ENCODE measurements around the gene ALK.

Gene ALK

GRCh38 chr2:29375843-29376242 is 545.5 kb downstream of the ALK start:
- Mint-ChIP-seq H3K9me3 (no peaks in the 10 kb centered on the region), H3K27ac (no peak overlapping the region), H3K36me3 (ENCODE audit: low read depth) (no peaks in the 10 kb centered on the region), H3K4me3 (no peak overlapping the region), H3K4me1 (ENCODE audit: low read depth) (no peaks in the 10 kb centered on the region), H3K27me3 (ENCODE audit: low read depth) (peaks cover 10% of the 10 kb centered on the region)

- Mint-ChIP-seq H3K4me3 (no peak overlapping the region), H3K36me3 (ENCODE audit: low read depth) (no peaks in the 10 kb centered on the region), H3K9me3 (no peaks in the 10 kb centered on the region), H3K27me3 (ENCODE audit: low read depth) (peaks cover 13% of the 10 kb centered on the region), H3K4me1 (ENCODE audit: low read depth) (no peaks in the 10 kb centered on the region), H3K27ac (no peak overlapping the region)
Measured at GRCh38 chr2:29374823-29375222, 546.6 kb downstream of the ALK start.

GRCh38 chr2:29373870-29374269 is 547.5 kb downstream of the ALK start:
- no peaks in the 10 kb centered on the region for H3K9me3 Mint-ChIP-seq
- H3K4me1 Mint-ChIP-seq (ENCODE audit: low read depth): no peaks in the 10 kb centered on the region
- no peaks in the 10 kb centered on the region for H3K36me3 Mint-ChIP-seq (ENCODE audit: low read depth)
- no peak overlapping the region for H3K4me3 Mint-ChIP-seq
- H3K27me3 Mint-ChIP-seq (ENCODE audit: low read depth): peaks cover 21% of the 10 kb centered on the region
- H3K27ac Mint-ChIP-seq: no peak overlapping the region

- H3K4me1 Mint-ChIP-seq (ENCODE audit: low read depth): no peaks in the 10 kb centered on the region
- H3K27me3 Mint-ChIP-seq (ENCODE audit: low read depth): peaks cover 24% of the 10 kb centered on the region
- H3K4me3 Mint-ChIP-seq: no peak overlapping the region
Measured at GRCh38 chr2:29372185-29372584, 549.2 kb downstream of the ALK start.

GRCh38 chr2:29370581-29371125 is 550.7 kb downstream of the ALK start:
- Mint-ChIP-seq H3K27ac (no peak overlapping the region), H3K36me3 (ENCODE audit: low read depth) (no peaks in the 10 kb centered on the region), H3K9me3 (no peaks in the 10 kb centered on the region), H3K27me3 (ENCODE audit: low read depth) (peaks cover 26% of the 10 kb centered on the region), H3K4me3 (no peak overlapping the region), H3K4me1 (ENCODE audit: low read depth) (no peaks in the 10 kb centered on the region)

More at GRCh38 chr2:29372185-29372584, 549.2 kb downstream of the ALK start:
- no peaks in the 10 kb centered on the region for H3K36me3 Mint-ChIP-seq (ENCODE audit: low read depth)
- no peak overlapping the region for H3K27ac Mint-ChIP-seq
- no peaks in the 10 kb centered on the region for H3K9me3 Mint-ChIP-seq

GRCh38 chr2:29370173-29370572 is 551.2 kb downstream of the ALK start:
- H3K36me3 Mint-ChIP-seq (ENCODE audit: low read depth): no peaks in the 10 kb centered on the region
- no peak overlapping the region for H3K4me3 Mint-ChIP-seq
- H3K27ac Mint-ChIP-seq: no peak overlapping the region
- H3K4me1 Mint-ChIP-seq (ENCODE audit: low read depth): no peaks in the 10 kb centered on the region
- H3K27me3 Mint-ChIP-seq (ENCODE audit: low read depth): peaks cover 26% of the 10 kb centered on the region
- no peaks in the 10 kb centered on the region for H3K9me3 Mint-ChIP-seq

- Mint-ChIP-seq H3K9me3 (no peaks in the 10 kb centered on the region), H3K27ac (no peak overlapping the region), H3K36me3 (ENCODE audit: low read depth) (no peaks in the 10 kb centered on the region), H3K4me1 (ENCODE audit: low read depth) (no peaks in the 10 kb centered on the region), H3K4me3 (no peak overlapping the region), H3K27me3 (ENCODE audit: low read depth) (peaks cover 26% of the 10 kb centered on the region)
Measured at GRCh38 chr2:29368659-29369040, 552.7 kb downstream of the ALK start.

GRCh38 chr2:29367986-29368658 is 553.3 kb downstream of the ALK start:
- H3K36me3 Mint-ChIP-seq (ENCODE audit: low read depth): no peaks in the 10 kb centered on the region
- no peaks in the 10 kb centered on the region for H3K4me1 Mint-ChIP-seq (ENCODE audit: low read depth)
- H3K27me3 Mint-ChIP-seq (ENCODE audit: low read depth): peaks cover 31% of the 10 kb centered on the region
- H3K27ac Mint-ChIP-seq: no peak overlapping the region
- H3K4me3 Mint-ChIP-seq: no peak overlapping the region
- no peaks in the 10 kb centered on the region for H3K9me3 Mint-ChIP-seq

- Mint-ChIP-seq H3K27ac (no peak overlapping the region), H3K4me3 (no peak overlapping the region), H3K27me3 (ENCODE audit: low read depth) (peaks cover 40% of the 10 kb centered on the region), H3K9me3 (no peaks in the 10 kb centered on the region), H3K36me3 (ENCODE audit: low read depth) (no peaks in the 10 kb centered on the region), H3K4me1 (ENCODE audit: low read depth) (no peaks in the 10 kb centered on the region)
Measured at GRCh38 chr2:29363111-29363510, 558.3 kb downstream of the ALK start.

- no peak overlapping the region for H3K4me3 Mint-ChIP-seq
Measured at GRCh38 chr2:29361231-29361630, 560.2 kb downstream of the ALK start.

GRCh38 chr2:29360016-29360784 is 561.2 kb downstream of the ALK start:
- H3K27me3 Mint-ChIP-seq (ENCODE audit: low read depth): peaks cover 34% of the 10 kb centered on the region
- no peaks in the 10 kb centered on the region for H3K9me3 Mint-ChIP-seq
- no peaks in the 10 kb centered on the region for H3K4me1 Mint-ChIP-seq (ENCODE audit: low read depth)
- H3K27ac Mint-ChIP-seq: no peak overlapping the region
- H3K4me3 Mint-ChIP-seq: no peak overlapping the region
- no peaks in the 10 kb centered on the region for H3K36me3 Mint-ChIP-seq (ENCODE audit: low read depth)

More at GRCh38 chr2:29361231-29361630, 560.2 kb downstream of the ALK start:
- Mint-ChIP-seq H3K9me3 (no peaks in the 10 kb centered on the region), H3K36me3 (ENCODE audit: low read depth) (no peaks in the 10 kb centered on the region), H3K27me3 (ENCODE audit: low read depth) (peaks cover 38% of the 10 kb centered on the region), H3K4me1 (ENCODE audit: low read depth) (no peaks in the 10 kb centered on the region), H3K27ac (no peak overlapping the region)

GRCh38 chr2:29353403-29353991 is 567.9 kb downstream of the ALK start:
- Mint-ChIP-seq H3K9me3 (no peaks in the 10 kb centered on the region), H3K4me1 (ENCODE audit: low read depth) (no peaks in the 10 kb centered on the region), H3K27ac (no peak overlapping the region), H3K4me3 (no peak overlapping the region), H3K36me3 (ENCODE audit: low read depth) (no peaks in the 10 kb centered on the region), H3K27me3 (ENCODE audit: low read depth) (peaks cover 19% of the 10 kb centered on the region)

GRCh38 chr2:29351916-29352591 is 569.3 kb downstream of the ALK start:
- Mint-ChIP-seq H3K4me1 (ENCODE audit: low read depth) (no peaks in the 10 kb centered on the region), H3K4me3 (no peak overlapping the region), H3K27me3 (ENCODE audit: low read depth) (peaks cover 25% of the 10 kb centered on the region), H3K27ac (no peak overlapping the region), H3K9me3 (no peaks in the 10 kb centered on the region), H3K36me3 (ENCODE audit: low read depth) (no peaks in the 10 kb centered on the region)

- H3K4me1 Mint-ChIP-seq (ENCODE audit: low read depth): no peaks in the 10 kb centered on the region
- H3K36me3 Mint-ChIP-seq (ENCODE audit: low read depth): no peaks in the 10 kb centered on the region
- H3K27me3 Mint-ChIP-seq (ENCODE audit: low read depth): peaks cover 31% of the 10 kb centered on the region
- no peak overlapping the region for H3K4me3 Mint-ChIP-seq
- no peak overlapping the region for H3K27ac Mint-ChIP-seq
- H3K9me3 Mint-ChIP-seq: no peaks in the 10 kb centered on the region
Measured at GRCh38 chr2:29351248-29351647, 570.1 kb downstream of the ALK start.
